ENCODE data around the gene TRIM40. TPM values are rescaled to one million over a fixed set of nuclear protein-coding genes. Genes with fewer than 3 reads are reported as not detected.

The TRIM40 gene
- total and polyA plus RNA-seq, 2 experiments from 2014 or later = 0.34 to 1.0 TPM

DNA sequence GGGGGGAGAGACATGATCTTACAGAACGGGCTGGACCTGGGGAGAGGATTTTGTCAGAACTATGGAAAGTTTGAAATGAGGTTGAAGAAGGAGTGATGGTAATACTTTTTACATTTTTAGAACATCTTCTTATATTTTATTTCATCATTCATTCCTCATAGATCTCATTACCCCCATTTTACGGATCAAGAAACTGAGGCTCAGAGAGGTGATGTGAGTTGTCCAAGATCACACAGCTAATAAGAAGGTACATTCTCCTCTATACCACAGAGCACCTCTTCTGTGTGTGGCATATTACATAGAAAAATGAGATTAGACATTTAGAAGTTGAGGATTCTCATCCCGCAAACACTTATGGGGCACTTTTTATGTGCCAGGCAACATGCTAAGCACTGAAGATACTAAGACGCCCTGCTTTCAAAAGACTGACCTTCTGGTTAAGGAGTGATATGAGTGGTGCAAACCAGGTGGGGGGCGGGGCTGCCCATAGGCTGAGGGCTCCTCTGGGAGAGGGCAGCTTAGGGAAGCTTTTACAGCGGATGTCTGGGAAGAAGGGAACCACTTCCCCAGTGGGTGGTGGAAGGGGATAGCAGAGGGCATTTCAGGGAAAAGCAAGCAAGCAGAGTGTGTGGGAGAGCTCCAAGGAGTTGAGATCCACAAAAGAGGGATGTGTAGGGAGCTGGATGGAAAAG is 42.9 kb upstream of the TRIM40 start:
- no peaks in the 10 kb centered on the region for H4K20me1 ChIP-seq (ENCODE audit: insufficient read depth, poor library complexity, severe bottlenecking)
- H3K9me3 ChIP-seq (ENCODE audit: low read depth) = no peaks in the 10 kb centered on the region
- H3K4me1 ChIP-seq (ENCODE audit: insufficient read depth) = peaks cover 8% of the 10 kb centered on the region
- no peak overlapping the region for H3K4me3 ChIP-seq
- 72% methylated on average over 6 of the region's 6 CpGs for WGBS (ENCODE audit: low lambda C conversion rate, missing lambda C conversion rate)
- no peaks in the 10 kb centered on the region for H3K36me3 ChIP-seq (replicated peaks; ENCODE audit: insufficient read depth, low read depth)
- H3K27ac ChIP-seq = no peak overlapping the region
- peaks cover 40% of the 10 kb centered on the region for H3K27me3 ChIP-seq
- no peak for DNase-seq (ENCODE audit: low spot score)
- H3K79me2 ChIP-seq = no peaks in the 10 kb centered on the region
- H3K9me2 ChIP-seq (replicated peaks; ENCODE audit: insufficient read depth) = no peaks in the 10 kb centered on the region
- no peak overlapping the region for H2AFZ ChIP-seq
- TF ChIP-seq EZH2 (IDR thresholded peaks at IDR 0.05; ENCODE audit: borderline replicate concordance) = no peak
- no peak for TF ChIP-seq CTCF (IDR thresholded peaks at IDR 0.05; ENCODE audit: poor library complexity)
- TF ChIP-seq EZH2phosphoT487 (IDR thresholded peaks at IDR 0.05; ENCODE audit: low read depth, severe bottlenecking, unreplicated experiment) = no peak
- no peak overlapping the region for H3K4me2 ChIP-seq

DNA sequence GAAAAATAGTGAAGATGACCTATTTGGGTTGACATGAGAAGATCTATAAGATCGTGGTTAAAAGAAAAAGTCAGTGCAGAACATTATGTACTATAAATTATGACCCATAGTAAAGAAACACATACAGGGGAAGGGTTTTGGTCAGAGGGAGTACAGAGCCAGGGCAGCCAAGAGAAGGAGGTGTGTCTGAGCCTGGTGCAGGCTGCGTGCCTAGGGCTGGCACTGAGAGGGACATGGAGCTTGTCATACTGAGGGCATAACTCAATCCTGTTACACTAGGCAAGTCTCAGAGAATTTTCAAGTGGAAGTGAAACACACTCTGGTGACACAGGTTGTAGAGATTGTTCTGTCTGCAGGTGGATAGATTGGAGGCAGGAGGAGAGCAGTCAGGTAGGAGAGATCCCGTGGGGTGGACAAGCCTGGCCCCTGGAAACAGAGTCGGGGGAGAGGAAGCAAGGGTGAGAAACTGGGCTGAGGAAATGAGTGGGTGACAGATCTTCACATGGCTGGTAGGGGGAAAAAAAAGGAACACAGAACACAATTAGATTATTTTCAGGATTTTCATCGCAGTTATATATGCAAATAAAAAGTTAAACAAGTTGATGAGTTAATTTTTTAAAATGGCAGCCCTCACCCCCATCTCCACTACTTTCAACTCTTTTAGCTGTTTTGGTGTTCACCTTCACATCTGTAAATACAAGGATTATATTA is 41.8 kb upstream of the TRIM40 start:
- H3K4me1 ChIP-seq (ENCODE audit: insufficient read depth) = peaks cover 8% of the 10 kb centered on the region
- TF ChIP-seq EZH2phosphoT487 (IDR thresholded peaks at IDR 0.05; ENCODE audit: low read depth, severe bottlenecking, unreplicated experiment) = no peak
- no peak for TF ChIP-seq CTCF (IDR thresholded peaks at IDR 0.05; ENCODE audit: poor library complexity)
- TF ChIP-seq EZH2 (IDR thresholded peaks at IDR 0.05; ENCODE audit: borderline replicate concordance) = no peak
- H3K9me3 ChIP-seq (ENCODE audit: low read depth) = no peaks in the 10 kb centered on the region
- no peaks in the 10 kb centered on the region for H3K36me3 ChIP-seq (replicated peaks; ENCODE audit: insufficient read depth, low read depth)
- no peaks in the 10 kb centered on the region for H4K20me1 ChIP-seq (ENCODE audit: insufficient read depth, poor library complexity, severe bottlenecking)
- no peak overlapping the region for H2AFZ ChIP-seq
- H3K27me3 ChIP-seq = peaks cover 46% of the 10 kb centered on the region
- no peak overlapping the region for H3K4me2 ChIP-seq
- no peak overlapping the region for H3K4me3 ChIP-seq
- no peak for DNase-seq (ENCODE audit: low spot score)
- no peak overlapping the region for H3K27ac ChIP-seq
- 84% methylated on average over 5 of the region's 5 CpGs for WGBS (ENCODE audit: low lambda C conversion rate, missing lambda C conversion rate)
- no peaks in the 10 kb centered on the region for H3K79me2 ChIP-seq
- no peaks in the 10 kb centered on the region for H3K9me2 ChIP-seq (replicated peaks; ENCODE audit: insufficient read depth)

DNA sequence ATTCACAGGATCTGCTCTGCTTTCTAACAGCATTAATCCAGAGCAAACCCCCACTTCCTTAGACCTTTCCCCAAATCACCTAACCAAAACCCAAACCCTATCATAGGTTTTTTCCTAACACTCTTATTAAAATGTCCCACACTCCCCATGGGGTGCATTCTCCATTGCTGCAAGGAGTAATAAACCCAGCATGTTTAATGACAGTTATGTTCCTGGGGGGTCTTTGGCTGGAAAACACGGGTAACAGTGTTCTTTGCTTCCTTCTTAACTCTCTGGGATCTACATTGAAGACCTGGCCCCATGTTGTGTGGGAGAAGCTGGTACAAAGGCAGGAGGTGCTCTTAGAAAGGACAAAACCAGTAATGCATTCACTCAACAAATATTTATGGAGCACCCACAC is 39.1 kb upstream of the TRIM40 start:
- TF ChIP-seq CTCF (IDR thresholded peaks at IDR 0.05; ENCODE audit: poor library complexity) = no peak
- TF ChIP-seq EZH2 (IDR thresholded peaks at IDR 0.05; ENCODE audit: borderline replicate concordance) = no peak
- no peak for TF ChIP-seq EZH2phosphoT487 (IDR thresholded peaks at IDR 0.05; ENCODE audit: low read depth, severe bottlenecking, unreplicated experiment)
- Histone ChIP-seq H3K9me2 (replicated peaks; ENCODE audit: insufficient read depth) (no peaks in the 10 kb centered on the region), H4K20me1 (ENCODE audit: insufficient read depth, poor library complexity, severe bottlenecking) (no peaks in the 10 kb centered on the region), H3K9me3 (ENCODE audit: low read depth) (no peaks in the 10 kb centered on the region), H3K4me1 (ENCODE audit: insufficient read depth) (peaks cover 18% of the 10 kb centered on the region), H3K27me3 (peaks cover 61% of the 10 kb centered on the region), H3K4me2 (no peak overlapping the region), H2AFZ (no peak overlapping the region), H3K79me2 (no peaks in the 10 kb centered on the region), H3K27ac (no peak overlapping the region), H3K4me3 (no peak overlapping the region), H3K36me3 (replicated peaks; ENCODE audit: insufficient read depth, low read depth) (no peaks in the 10 kb centered on the region)
- 53% methylated on average over 1 of the region's 1 CpG for WGBS (ENCODE audit: low lambda C conversion rate, missing lambda C conversion rate)
- DNase-seq (ENCODE audit: low spot score) = no peak
